Left lung (tissue), 10 donors: ENCODE measurements around the gene LRRC8B. TPM values are rescaled to one million over a fixed set of nuclear protein-coding genes. Genes with fewer than 3 reads are reported as not detected.
"Not testable (repeated sequence)": the region's sequence is repeated elsewhere in the genome, so short reads cannot be mapped to it uniquely, and the experiment has no call there.

ENCODE experiments used
- ATAC-seq: fragments of 200-7000 bp; cut with Tn5 transposase; one replicate; pipeline ENCODE4 v1.9.1; 2020; ENCODE audit warnings: moderate library complexity
- DNase-seq, 4 donors: peaks; one replicate each; pipeline ENCODE4 v3.0.0-alpha.2; 2013 to 2020
- H3K27ac ChIP-seq, 2 donors: fragments of 200-600 bp; sonication (generic) in 1 of 2; one replicate each; pipeline versions ENCODE4 v1.5.0 to v1.8.0; 2020 to 2021
- H3K27me3 ChIP-seq, 2 donors: fragments of 200-600 bp; sonication (generic) in 1 of 2; one replicate each; pipeline versions ENCODE4 v1.5.0 to v1.8.0; 2020 to 2021
- H3K36me3 ChIP-seq, 2 donors: fragments of 200-600 bp; sonication (generic) in 1 of 2; one replicate each; pipeline versions ENCODE4 v1.5.0 to v1.8.0; 2020 to 2021
- H3K4me1 ChIP-seq, 2 donors: fragments of 200-600 bp; one replicate each; pipeline ENCODE4 v1.8.0; 2021
- H3K4me3 ChIP-seq, 2 donors: fragments of 200-600 bp; sonication (generic) in 1 of 2; one replicate each; pipeline versions ENCODE4 v1.5.0 to v1.8.0; 2020 to 2021; ENCODE audit warnings: mild to moderate bottlenecking in 1 of 2
- H3K9me3 ChIP-seq, 2 donors: fragments of 200-600 bp; sonication (generic) in 1 of 2; one replicate each; pipeline versions ENCODE4 v1.5.0 to v1.8.0; 2020 to 2021
- intact Hi-C, 2 donors: fragments of 100-400 bp; cut with DNase I; formaldehyde crosslinking; loops; one replicate each; pipeline versions ENCODE4 v1.11.2 to v1.14.2; 2022
- polyA plus RNA-seq, 6 donors: library from polyadenylated mRNA; unstranded; fragments of 120-200 nt; gene quantifications; one replicate each; pipeline ENCODE4 v1.2.1, GENCODE V29; 2013; ENCODE audit not compliant: insufficient read length in 6 of 6
- total RNA-seq, 2 donors: library from RNA; stranded (reverse); fragmentation: NEBNext Ultra II Directional; extraction: Animal tissue kit (Norgen Biotek cat#: 25700); gene quantifications; one replicate each; pipeline ENCODE4 v1.2.1, GENCODE V29; 2021
- TF ChIP-seq, protein P1 (sequence below), 2 donors: fragments of 200-600 bp; sonication (generic) in 1 of 2; IDR thresholded peaks; one replicate each; pipeline versions ENCODE4 v1.5.0 to v1.8.0; 2021; ENCODE audit warnings: antibody characterized with exemption in 2 of 2
- donor health status: DM: no; HTN: yes; CAD: no.
- donor health status: DM: no; HTN: no; CAD: no.

Gene LRRC8B
- total and polyA plus RNA-seq, 8 donors = 8.9 to 22.5 (median 10.4) TPM

DNA sequence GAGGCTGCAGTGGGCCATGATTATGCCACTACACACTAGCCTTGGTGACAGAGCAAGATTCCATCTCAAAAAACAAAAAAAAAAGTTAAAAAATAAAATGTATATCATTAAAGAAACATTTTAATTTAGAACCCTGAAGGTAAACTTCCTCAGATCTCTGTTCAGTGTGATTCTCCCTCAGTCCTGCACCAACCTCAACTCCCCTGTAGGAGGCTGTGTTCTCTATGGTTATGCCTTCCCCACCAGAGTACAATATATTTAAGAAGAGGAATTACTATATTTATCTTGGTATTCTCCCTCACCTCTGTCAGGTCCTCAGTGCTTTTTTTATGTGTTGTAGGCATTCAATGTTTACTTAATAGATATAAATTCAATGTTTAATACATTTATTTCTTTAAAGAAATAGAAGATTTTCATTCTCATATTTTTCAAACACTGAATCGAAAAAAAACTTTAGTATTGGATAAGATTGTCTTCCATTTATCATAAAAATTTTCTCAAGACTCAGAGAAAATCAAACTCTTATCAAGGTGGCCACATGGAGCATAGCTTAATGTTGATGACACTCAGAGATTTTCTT, 4.8 kb upstream of the LRRC8B start:
- Histone ChIP-seq H3K4me1 (peaks cover 4 to 16% of the 10 kb centered on the region in 2 donors), H3K36me3 (no peaks in the 10 kb centered on the region), H3K27me3 (no peaks in the 10 kb centered on the region), H3K27ac (no peak overlapping the region), H3K4me3 (no peak overlapping the region), H3K9me3 (no peaks in the 10 kb centered on the region)
- TF ChIP-seq, protein P1, sequence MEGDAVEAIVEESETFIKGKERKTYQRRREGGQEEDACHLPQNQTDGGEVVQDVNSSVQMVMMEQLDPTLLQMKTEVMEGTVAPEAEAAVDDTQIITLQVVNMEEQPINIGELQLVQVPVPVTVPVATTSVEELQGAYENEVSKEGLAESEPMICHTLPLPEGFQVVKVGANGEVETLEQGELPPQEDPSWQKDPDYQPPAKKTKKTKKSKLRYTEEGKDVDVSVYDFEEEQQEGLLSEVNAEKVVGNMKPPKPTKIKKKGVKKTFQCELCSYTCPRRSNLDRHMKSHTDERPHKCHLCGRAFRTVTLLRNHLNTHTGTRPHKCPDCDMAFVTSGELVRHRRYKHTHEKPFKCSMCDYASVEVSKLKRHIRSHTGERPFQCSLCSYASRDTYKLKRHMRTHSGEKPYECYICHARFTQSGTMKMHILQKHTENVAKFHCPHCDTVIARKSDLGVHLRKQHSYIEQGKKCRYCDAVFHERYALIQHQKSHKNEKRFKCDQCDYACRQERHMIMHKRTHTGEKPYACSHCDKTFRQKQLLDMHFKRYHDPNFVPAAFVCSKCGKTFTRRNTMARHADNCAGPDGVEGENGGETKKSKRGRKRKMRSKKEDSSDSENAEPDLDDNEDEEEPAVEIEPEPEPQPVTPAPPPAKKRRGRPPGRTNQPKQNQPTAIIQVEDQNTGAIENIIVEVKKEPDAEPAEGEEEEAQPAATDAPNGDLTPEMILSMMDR (IDR thresholded peaks at IDR 0.05) = peak; percentile 56 to 70
- DNase-seq (peak in 1 of 4 donors; percentile 10), ATAC-seq (peak; percentile 40)
- intact Hi-C loops = no loop called here

DNA sequence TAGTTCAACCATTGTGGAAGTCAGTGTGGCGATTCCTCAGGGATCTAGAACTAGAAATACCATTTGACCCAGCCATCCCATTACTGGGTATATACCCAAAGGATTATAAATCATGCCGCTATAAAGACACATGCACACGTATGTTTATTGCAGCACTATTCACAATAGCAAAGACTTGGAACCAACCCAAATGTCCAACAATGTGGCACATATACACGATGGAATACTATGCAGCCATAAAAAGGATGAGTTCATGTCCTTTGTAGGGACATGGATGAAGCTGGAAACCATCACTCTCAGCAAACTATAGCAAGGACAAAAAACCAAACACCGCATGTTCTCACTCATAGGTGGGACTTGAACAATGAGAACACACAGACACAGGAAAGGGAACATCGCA, 2.7 kb upstream of the LRRC8B start:
- H3K27me3 ChIP-seq, H3K9me3 ChIP-seq, H3K36me3 ChIP-seq, intact Hi-C loops, ATAC-seq, DNase-seq, H3K4me3 ChIP-seq, H3K27ac ChIP-seq: not testable (repeated sequence)
- H3K4me1 ChIP-seq = peaks cover 4 to 31% of the 10 kb centered on the region in 2 donors

DNA sequence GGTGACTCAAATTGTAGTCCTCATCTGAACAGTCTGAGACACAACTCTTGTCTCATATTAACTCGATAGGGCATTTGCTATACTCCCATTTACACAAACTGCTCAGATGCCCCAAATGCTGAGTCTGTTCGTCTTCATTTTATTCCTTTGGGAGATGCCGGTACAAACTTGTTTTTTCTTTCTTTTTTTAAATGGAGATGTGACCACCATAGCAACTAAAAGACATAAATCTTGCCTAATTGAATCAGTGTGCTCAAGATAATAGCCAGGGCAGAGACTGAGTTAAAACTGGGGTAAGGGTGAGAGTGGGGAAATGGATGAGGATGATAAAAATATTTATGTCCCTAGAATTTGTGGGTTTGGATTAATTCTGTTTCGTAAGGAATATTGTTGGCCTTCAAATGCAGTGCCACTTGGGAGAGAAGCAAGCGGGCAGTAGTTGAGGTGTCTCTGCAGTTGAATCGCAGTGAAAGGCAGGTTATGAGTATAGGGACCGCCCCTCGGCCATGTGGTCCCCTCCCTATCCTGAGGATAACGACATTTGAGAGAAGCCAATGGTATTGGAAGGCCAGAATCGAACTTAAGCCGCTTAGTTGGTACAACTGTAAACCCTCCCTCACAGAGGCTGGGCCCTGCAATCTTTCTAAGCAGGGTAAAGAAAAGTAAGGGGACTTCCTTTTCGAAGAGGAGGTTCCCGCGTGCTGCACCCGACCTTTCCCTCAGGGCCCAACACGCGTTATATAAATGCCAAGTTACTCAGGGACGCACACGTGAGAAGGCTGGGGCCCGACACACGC, 859 bp upstream of the LRRC8B start:
- DNase-seq = peak in 3 of 4 donors; percentile 10 to 44 (median 22)
- H3K27me3 ChIP-seq = no peaks in the 10 kb centered on the region
- H3K9me3 ChIP-seq = no peaks in the 10 kb centered on the region
- peak overlapping the region; percentile 64 to 88 for H3K4me3 ChIP-seq
- peak overlapping the region; percentile 82 to 92 for H3K27ac ChIP-seq
- intact Hi-C loops = no loop called here
- ATAC-seq = peak; percentile 64
- TF ChIP-seq, protein P1 (IDR thresholded peaks at IDR 0.05) = no peak
- peaks cover 4 to 45% of the 10 kb centered on the region in 2 donors for H3K4me1 ChIP-seq
- no peaks in the 10 kb centered on the region for H3K36me3 ChIP-seq

DNA sequence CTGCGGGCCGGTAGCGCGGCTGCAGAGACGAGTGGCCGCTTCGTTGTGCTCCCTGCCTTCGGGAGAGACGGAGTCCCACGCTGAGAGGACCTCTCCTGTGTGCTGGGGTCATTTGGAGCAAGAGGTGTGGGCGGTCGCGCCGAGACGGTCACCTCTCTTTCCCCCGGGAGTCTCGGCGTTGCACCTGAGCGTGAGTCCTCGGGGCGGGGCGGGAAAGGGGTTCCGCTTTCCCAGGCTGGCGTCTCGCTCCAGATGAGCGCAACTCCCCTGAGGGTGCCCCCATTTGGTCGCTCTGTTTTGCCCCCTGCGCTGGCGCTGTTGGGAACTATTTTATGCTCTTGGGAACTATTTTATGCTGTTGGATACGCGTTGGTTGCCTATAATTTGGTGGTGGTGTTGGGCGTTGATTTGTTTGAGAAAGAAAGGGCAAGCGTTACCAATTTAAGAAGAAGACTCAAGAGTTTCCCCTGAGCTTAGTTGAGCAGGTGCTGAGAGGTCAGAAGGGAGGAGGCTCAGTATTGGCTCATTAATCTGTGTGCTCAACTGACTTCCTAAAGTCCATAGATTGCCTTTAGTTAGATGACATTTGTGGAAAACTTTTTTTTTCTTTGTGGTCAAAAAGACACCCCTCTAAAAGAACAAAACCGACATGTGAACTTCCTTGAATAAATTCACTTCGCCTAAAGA, 683 bp downstream of the LRRC8B start:
- peak; percentile 65 for ATAC-seq
- H3K9me3 ChIP-seq = no peaks in the 10 kb centered on the region
- no peaks in the 10 kb centered on the region for H3K27me3 ChIP-seq
- TF ChIP-seq, protein P1 (IDR thresholded peaks at IDR 0.05) = no peak
- H3K36me3 ChIP-seq = no peaks in the 10 kb centered on the region
- peaks cover 4 to 41% of the 10 kb centered on the region in 2 donors for H3K4me1 ChIP-seq
- intact Hi-C loops = no loop called here
- DNase-seq = peak; percentile 35 to 88 (median 50)
- peak overlapping the region; percentile 82 to 92 for H3K27ac ChIP-seq
- peak overlapping the region; percentile 64 to 88 for H3K4me3 ChIP-seq

DNA sequence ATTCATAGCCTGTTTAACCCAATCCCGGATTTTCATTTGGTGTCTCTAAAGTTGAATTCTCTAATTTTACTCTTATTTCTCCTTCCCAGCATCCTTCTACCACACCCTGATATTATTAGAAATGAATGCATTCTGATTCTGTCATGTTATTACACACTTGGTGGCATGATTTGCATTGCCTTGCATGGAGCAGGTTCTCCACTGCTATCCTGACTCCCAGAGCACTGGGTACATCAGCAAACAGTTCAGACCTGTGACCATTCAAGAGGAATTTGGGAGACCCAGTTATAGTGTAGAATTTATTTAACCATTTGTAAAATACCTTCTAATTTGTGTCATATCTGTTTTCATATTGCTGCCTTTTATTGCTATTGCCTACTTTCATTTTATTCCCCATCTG, 2.6 kb downstream of the LRRC8B start:
- Histone ChIP-seq H3K4me1 (peaks cover 4 to 41% of the 10 kb centered on the region in 2 donors), H3K27ac (no peak overlapping the region), H3K27me3 (no peaks in the 10 kb centered on the region), H3K9me3 (no peaks in the 10 kb centered on the region), H3K4me3 (no peak overlapping the region), H3K36me3 (no peaks in the 10 kb centered on the region)
- ATAC-seq = no peak
- TF ChIP-seq, protein P1 (IDR thresholded peaks at IDR 0.05) = no peak
- DNase-seq = no peak
- intact Hi-C loops = no loop called here
